ENCODE results near the gene ATE1. TPM values are rescaled to one million over a fixed set of nuclear protein-coding genes. Genes with fewer than 3 reads are reported as not detected.

Gene ATE1
- total RNA-seq, 1 donor from 2014 or later: 33.0 TPM

DNA sequence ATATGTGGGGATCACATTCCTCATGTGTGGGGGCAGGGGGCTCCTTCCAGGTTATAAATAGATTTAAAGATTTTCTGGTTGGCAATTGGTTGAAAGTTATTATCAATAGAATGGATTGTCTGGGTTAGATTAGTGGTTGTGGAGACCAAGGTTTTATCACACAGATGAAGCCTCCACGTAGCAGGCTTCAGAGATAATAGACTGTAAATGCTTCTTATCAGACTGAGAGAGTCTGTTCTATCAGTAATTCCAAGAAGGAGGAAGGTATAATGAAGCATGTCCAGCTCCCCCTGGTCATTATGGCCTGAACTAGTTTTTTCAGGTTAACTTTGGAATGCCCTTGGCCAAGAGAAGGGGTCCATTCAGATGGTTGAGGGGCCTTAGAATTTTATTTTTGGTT, 211.9 kb downstream of the ATE1 start:
- H3K27ac Mint-ChIP-seq: no peak overlapping the region
- peaks cover 8% of the 10 kb centered on the region for H3K4me1 Mint-ChIP-seq
- H3K4me3 Mint-ChIP-seq: no peak overlapping the region
- H3K27me3 Mint-ChIP-seq (ENCODE audit: low read depth): no peaks in the 10 kb centered on the region
- TF ChIP-seq, protein P1, sequence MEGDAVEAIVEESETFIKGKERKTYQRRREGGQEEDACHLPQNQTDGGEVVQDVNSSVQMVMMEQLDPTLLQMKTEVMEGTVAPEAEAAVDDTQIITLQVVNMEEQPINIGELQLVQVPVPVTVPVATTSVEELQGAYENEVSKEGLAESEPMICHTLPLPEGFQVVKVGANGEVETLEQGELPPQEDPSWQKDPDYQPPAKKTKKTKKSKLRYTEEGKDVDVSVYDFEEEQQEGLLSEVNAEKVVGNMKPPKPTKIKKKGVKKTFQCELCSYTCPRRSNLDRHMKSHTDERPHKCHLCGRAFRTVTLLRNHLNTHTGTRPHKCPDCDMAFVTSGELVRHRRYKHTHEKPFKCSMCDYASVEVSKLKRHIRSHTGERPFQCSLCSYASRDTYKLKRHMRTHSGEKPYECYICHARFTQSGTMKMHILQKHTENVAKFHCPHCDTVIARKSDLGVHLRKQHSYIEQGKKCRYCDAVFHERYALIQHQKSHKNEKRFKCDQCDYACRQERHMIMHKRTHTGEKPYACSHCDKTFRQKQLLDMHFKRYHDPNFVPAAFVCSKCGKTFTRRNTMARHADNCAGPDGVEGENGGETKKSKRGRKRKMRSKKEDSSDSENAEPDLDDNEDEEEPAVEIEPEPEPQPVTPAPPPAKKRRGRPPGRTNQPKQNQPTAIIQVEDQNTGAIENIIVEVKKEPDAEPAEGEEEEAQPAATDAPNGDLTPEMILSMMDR (IDR thresholded peaks at IDR 0.05; ENCODE audit: unreplicated experiment): no peak
- peaks cover 8% of the 10 kb centered on the region for H3K36me3 Mint-ChIP-seq
- no peak for DNase-seq (ENCODE audit: low spot score in 2 of 2, unreplicated experiment in 2 of 2)
- H3K9me3 Mint-ChIP-seq: peaks cover 29% of the 10 kb centered on the region

GRCh38 chr10:121715076-121715475, 212.8 kb downstream of the ATE1 start:
- DNase-seq (ENCODE audit: low spot score in 2 of 2, unreplicated experiment in 2 of 2): no peak
- Mint-ChIP-seq H3K36me3 (peaks cover 8% of the 10 kb centered on the region), H3K27ac (no peak overlapping the region), H3K4me3 (no peak overlapping the region), H3K27me3 (ENCODE audit: low read depth) (peaks cover 3% of the 10 kb centered on the region), H3K4me1 (peaks cover 10% of the 10 kb centered on the region), H3K9me3 (peaks cover 27% of the 10 kb centered on the region)
- TF ChIP-seq, protein P1 (IDR thresholded peaks at IDR 0.05; ENCODE audit: unreplicated experiment): no peak

- H3K4me1 Mint-ChIP-seq: peaks cover 18% of the 10 kb centered on the region
- H3K4me3 Mint-ChIP-seq: no peak overlapping the region
- peaks cover 3% of the 10 kb centered on the region for H3K27me3 Mint-ChIP-seq (ENCODE audit: low read depth)
- TF ChIP-seq, protein P1 (IDR thresholded peaks at IDR 0.05; ENCODE audit: unreplicated experiment): no peak
- DNase-seq (ENCODE audit: low spot score in 2 of 2, unreplicated experiment in 2 of 2): no peak
- H3K9me3 Mint-ChIP-seq: peaks cover 16% of the 10 kb centered on the region
- peaks cover 8% of the 10 kb centered on the region for H3K36me3 Mint-ChIP-seq
- no peak overlapping the region for H3K27ac Mint-ChIP-seq
Observed at GRCh38 chr10:121713486-121713885, 214.3 kb downstream of the ATE1 start.

DNA sequence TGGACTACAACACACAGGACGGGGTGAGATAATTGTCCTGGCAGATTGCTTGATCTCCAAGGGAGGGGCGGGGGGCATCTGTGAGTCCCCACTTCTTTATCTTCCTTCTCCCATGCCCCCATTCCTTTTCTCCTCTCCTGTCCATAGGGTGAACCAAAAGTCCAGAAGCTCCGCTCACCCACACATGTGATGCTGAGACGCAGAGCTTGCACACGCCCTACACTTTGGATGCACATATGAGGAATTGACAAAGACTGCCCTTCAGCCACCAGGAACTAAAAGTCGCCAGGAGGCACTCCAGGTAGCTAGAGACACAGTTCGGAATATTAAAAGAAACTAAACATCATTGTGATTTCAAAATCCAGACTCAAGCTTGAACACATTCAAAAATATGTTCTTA, 216.9 kb downstream of the ATE1 start:
- DNase-seq (ENCODE audit: low spot score in 2 of 2, unreplicated experiment in 2 of 2): no peak

DNA sequence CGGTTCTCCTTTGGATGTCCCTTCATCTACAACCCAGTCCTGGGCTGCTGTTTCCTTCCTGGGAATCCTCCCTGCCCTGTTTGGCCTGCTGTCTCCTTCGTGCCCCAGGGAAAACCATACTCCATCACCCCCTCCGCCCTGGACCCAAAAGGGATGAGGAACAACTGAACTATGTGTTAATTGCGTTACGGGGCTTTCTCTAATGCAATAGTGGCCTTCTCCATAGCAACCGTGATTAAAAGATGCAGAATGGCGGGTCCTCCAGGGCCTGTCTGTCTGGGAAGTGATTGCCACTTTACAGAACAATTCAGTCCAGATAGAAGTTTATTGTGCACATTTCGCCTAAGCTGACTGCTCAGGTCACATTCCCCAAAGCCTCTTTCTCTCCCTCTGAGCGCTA, 217.6 kb downstream of the ATE1 start:
- TF ChIP-seq, protein P1 (IDR thresholded peaks at IDR 0.05; ENCODE audit: unreplicated experiment): no peak
- H3K4me1 Mint-ChIP-seq: peaks cover 13% of the 10 kb centered on the region
- H3K27ac Mint-ChIP-seq: no peak overlapping the region
- peaks cover 12% of the 10 kb centered on the region for H3K9me3 Mint-ChIP-seq
- peaks cover 4% of the 10 kb centered on the region for H3K36me3 Mint-ChIP-seq
- H3K27me3 Mint-ChIP-seq (ENCODE audit: low read depth): peaks cover 3% of the 10 kb centered on the region
- no peak overlapping the region for H3K4me3 Mint-ChIP-seq
- no peak for DNase-seq (ENCODE audit: low spot score in 2 of 2, unreplicated experiment in 2 of 2)

More for the DNA sequence above, 216.9 kb downstream of the ATE1 start:
- Mint-ChIP-seq H3K27ac (no peak overlapping the region), H3K27me3 (ENCODE audit: low read depth) (peaks cover 3% of the 10 kb centered on the region), H3K36me3 (peaks cover 4% of the 10 kb centered on the region), H3K9me3 (peaks cover 12% of the 10 kb centered on the region), H3K4me1 (peaks cover 16% of the 10 kb centered on the region), H3K4me3 (no peak overlapping the region)
- TF ChIP-seq, protein P1 (IDR thresholded peaks at IDR 0.05; ENCODE audit: unreplicated experiment): no peak

GRCh38 chr10:121709675-121710073, 218.2 kb downstream of the ATE1 start:
- Mint-ChIP-seq H3K27ac (no peak overlapping the region), H3K27me3 (ENCODE audit: low read depth) (peaks cover 3% of the 10 kb centered on the region), H3K4me3 (no peak overlapping the region), H3K36me3 (peaks cover 4% of the 10 kb centered on the region), H3K4me1 (peaks cover 10% of the 10 kb centered on the region), H3K9me3 (peaks cover 12% of the 10 kb centered on the region)
- no peak for DNase-seq (ENCODE audit: low spot score in 2 of 2, unreplicated experiment in 2 of 2)
- TF ChIP-seq, protein P1 (IDR thresholded peaks at IDR 0.05; ENCODE audit: unreplicated experiment): no peak

Measured in mesothelial cell of epicardium (in vitro differentiated cells).